Neural cell (in vitro differentiated cells): ENCODE data around the gene NTNG1. TPM values are rescaled to one million over a fixed set of nuclear protein-coding genes. Genes with fewer than 3 reads are reported as not detected.

Experiments
- H2AFZ ChIP-seq: fragments of 200-600, 300-800 bp; sonication (generic), shearing (Covaris generic); 2 replicates; pipeline ENCODE4 v1.6.0; 2014; ENCODE audit warnings: low read depth, mild to moderate bottlenecking, antibody characterized with exemption, low read length, moderate library complexity
- H3F3A ChIP-seq: fragments of 200-600 bp; shearing (Covaris generic); 2 replicates; pipeline ENCODE4 v1.6.1; 2016; ENCODE audit warnings: mild to moderate bottlenecking, moderate library complexity, mixed read lengths, antibody characterized with exemption, low read length; ENCODE audit not compliant: insufficient read depth, poor library complexity, severe bottlenecking
- H3K27ac ChIP-seq: fragments of 200-600, 300-800 bp; sonication (generic), shearing (Covaris generic); 2 replicates; pipeline ENCODE4 v1.5.1; 2014; ENCODE audit warnings: mild to moderate bottlenecking, low read length, moderate library complexity
- H3K27me3 ChIP-seq: fragments of 300-800, 200-600 bp; sonication (generic), shearing (Covaris generic); 2 replicates; pipeline ENCODE4 v1.6.0; 2014; ENCODE audit warnings: mild to moderate bottlenecking, low read depth, low read length, moderate library complexity; ENCODE audit not compliant: insufficient read depth
- H3K36me3 ChIP-seq: fragments of 300-800, 200-600 bp; sonication (generic), shearing (Covaris generic); 2 replicates; pipeline ENCODE4 v1.5.1; 2014; ENCODE audit warnings: mild to moderate bottlenecking, antibody characterized with exemption, low read length, moderate library complexity; ENCODE audit not compliant: insufficient read depth
- H3K4me2 ChIP-seq: fragments of 300-800, 200-600 bp; sonication (generic), shearing (Covaris generic); 2 replicates; pipeline ENCODE4 v1.6.0; 2014; ENCODE audit warnings: mild to moderate bottlenecking, low read length
- H3K4me3 ChIP-seq: fragments of 300-800, 200-600 bp; sonication (generic), shearing (Covaris generic); 2 replicates; pipeline ENCODE4 v1.5.1; 2014; ENCODE audit warnings: mild to moderate bottlenecking, low read length, moderate library complexity
- H3K79me2 ChIP-seq: fragments of 200-600 bp; shearing (Covaris generic); replicated peaks from 2 replicates; pipeline ENCODE4 v1.6.0; 2014; ENCODE audit warnings: mild to moderate bottlenecking, low read length, moderate library complexity; ENCODE audit not compliant: insufficient read depth
- H3K9ac ChIP-seq: fragments of 300-800, 200-600 bp; sonication (generic), shearing (Covaris generic); 2 replicates; pipeline ENCODE4 v1.6.1; 2016; ENCODE audit warnings: mild to moderate bottlenecking, low read length, mixed read lengths
- H3K9me2 ChIP-seq: fragments of 200-600 bp; shearing (Covaris generic); 2 replicates; pipeline ENCODE4 v1.6.1; 2016; ENCODE audit warnings: mild to moderate bottlenecking, low read length, mixed read lengths; ENCODE audit not compliant: insufficient read depth
- H3K9me3 ChIP-seq: fragments of 200-600, 300-800 bp; sonication (generic), shearing (Covaris generic); 2 replicates; pipeline ENCODE4 v1.6.1; 2016; ENCODE audit warnings: mild to moderate bottlenecking, mixed run types, low read length, moderate library complexity, mixed read lengths
- H4K20me1 ChIP-seq: fragments of 200-600 bp; shearing (Covaris generic); 2 replicates; pipeline ENCODE4 v1.6.1; 2016; ENCODE audit warnings: mild to moderate bottlenecking, mixed run types; ENCODE audit not compliant: insufficient read depth
- EP300 ChIP-seq: fragments of 450-650 bp; conservative IDR thresholded peaks from 2 replicates; pipeline ENCODE4 v1.6.1; 2014; ENCODE audit warnings: antibody characterized with exemption, mild to moderate bottlenecking, moderate library complexity; ENCODE audit not compliant: poor library complexity, severe bottlenecking
- EZH2 ChIP-seq: fragments of 200-600, 300-800 bp; shearing (Covaris generic), sonication (generic); IDR thresholded peaks from 2 replicates; pipeline ENCODE4 v1.6.1; 2014; ENCODE audit warnings: antibody characterized with exemption, low read length, borderline replicate concordance, mild to moderate bottlenecking; ENCODE audit not compliant: insufficient read depth, poor library complexity, severe bottlenecking
- MXI1 ChIP-seq: fragments of 450-650 bp; conservative IDR thresholded peaks from 2 replicates; pipeline ENCODE4 v1.6.1; 2014; ENCODE audit warnings: antibody characterized with exemption, mild to moderate bottlenecking; ENCODE audit not compliant: poor library complexity, severe bottlenecking
- POLR2AphosphoS5 ChIP-seq: IDR thresholded peaks from 2 replicates; pipeline ENCODE4 v1.6.1; 2012
- RAD21 ChIP-seq: fragments of 450-650 bp; conservative IDR thresholded peaks from 2 replicates; pipeline ENCODE4 v1.6.1; 2014; ENCODE audit warnings: antibody characterized with exemption, mild to moderate bottlenecking, moderate library complexity
- REST ChIP-seq: IDR thresholded peaks from 2 replicates; pipeline ENCODE4 v1.6.1; 2012; ENCODE audit warnings: borderline replicate concordance
- SMC3 ChIP-seq: fragments of 450-650 bp; conservative IDR thresholded peaks from 2 replicates; pipeline ENCODE4 v1.6.1; 2014; ENCODE audit warnings: antibody characterized with exemption, mild to moderate bottlenecking, moderate library complexity; ENCODE audit not compliant: poor library complexity
- TAF1 ChIP-seq: IDR thresholded peaks from 2 replicates; pipeline ENCODE4 v1.6.1; 2012; ENCODE audit warnings: low read depth
- polyA plus RNA-seq: library from polyadenylated mRNA; depleted of rRNA; stranded (reverse); fragments of >200 nt; gene quantifications from 2 replicates; pipeline ENCODE4 v1.2.3, GENCODE V29; 2014
- TF ChIP-seq, protein P1 (sequence below): fragments of 450-650 bp; IDR thresholded peaks from 2 replicates; pipeline ENCODE4 v1.5.1; 2014; ENCODE audit warnings: antibody characterized with exemption, mild to moderate bottlenecking, moderate library complexity; ENCODE audit not compliant: poor library complexity, severe bottlenecking

The NTNG1 gene
- polyA plus RNA-seq, 1 donor from 2014 or later = not detected

- Histone ChIP-seq H2AFZ (no peak overlapping the region), H3K4me3 (no peak overlapping the region), H3K79me2 (no peaks in the 10 kb centered on the region), H3F3A (no peaks in the 10 kb centered on the region), H3K27ac (no peak overlapping the region), H3K9ac (no peak overlapping the region), H3K36me3 (no peaks in the 10 kb centered on the region), H3K9me2 (no peaks in the 10 kb centered on the region), H3K27me3 (no peaks in the 10 kb centered on the region), H4K20me1 (no peaks in the 10 kb centered on the region), H3K9me3 (no peaks in the 10 kb centered on the region), H3K4me2 (no peak overlapping the region)
- TF ChIP-seq EZH2 (no peak), SMC3 (no peak), POLR2AphosphoS5 (no peak), TAF1 (no peak), EP300 (no peak), RAD21 (no peak), REST (no peak), MXI1 (no peak)
- TF ChIP-seq, protein P1, sequence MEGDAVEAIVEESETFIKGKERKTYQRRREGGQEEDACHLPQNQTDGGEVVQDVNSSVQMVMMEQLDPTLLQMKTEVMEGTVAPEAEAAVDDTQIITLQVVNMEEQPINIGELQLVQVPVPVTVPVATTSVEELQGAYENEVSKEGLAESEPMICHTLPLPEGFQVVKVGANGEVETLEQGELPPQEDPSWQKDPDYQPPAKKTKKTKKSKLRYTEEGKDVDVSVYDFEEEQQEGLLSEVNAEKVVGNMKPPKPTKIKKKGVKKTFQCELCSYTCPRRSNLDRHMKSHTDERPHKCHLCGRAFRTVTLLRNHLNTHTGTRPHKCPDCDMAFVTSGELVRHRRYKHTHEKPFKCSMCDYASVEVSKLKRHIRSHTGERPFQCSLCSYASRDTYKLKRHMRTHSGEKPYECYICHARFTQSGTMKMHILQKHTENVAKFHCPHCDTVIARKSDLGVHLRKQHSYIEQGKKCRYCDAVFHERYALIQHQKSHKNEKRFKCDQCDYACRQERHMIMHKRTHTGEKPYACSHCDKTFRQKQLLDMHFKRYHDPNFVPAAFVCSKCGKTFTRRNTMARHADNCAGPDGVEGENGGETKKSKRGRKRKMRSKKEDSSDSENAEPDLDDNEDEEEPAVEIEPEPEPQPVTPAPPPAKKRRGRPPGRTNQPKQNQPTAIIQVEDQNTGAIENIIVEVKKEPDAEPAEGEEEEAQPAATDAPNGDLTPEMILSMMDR = no peak
Measured at GRCh38 chr1:107363154-107363553, 222.3 kb downstream of the NTNG1 start.

- H3K27me3 ChIP-seq = no peaks in the 10 kb centered on the region
- peak overlapping the region; percentile 6 for H3K9ac ChIP-seq
- H2AFZ ChIP-seq = no peak overlapping the region
- H3K4me2 ChIP-seq = peak overlapping the region; percentile 49
- H3K4me3 ChIP-seq = peak overlapping the region; percentile 36
- no peak for TF ChIP-seq SMC3
- TF ChIP-seq EZH2 = no peak
- no peak for TF ChIP-seq MXI1
- TF ChIP-seq, protein P1 = no peak
- TF ChIP-seq TAF1 = no peak
- peak; percentile 78 for TF ChIP-seq EP300
- peak; percentile 19 for TF ChIP-seq RAD21
- TF ChIP-seq REST = peak; percentile 79
- TF ChIP-seq POLR2AphosphoS5 = peak; percentile 93
- peak overlapping the region; percentile 54 for H3K27ac ChIP-seq
- no peaks in the 10 kb centered on the region for H3F3A ChIP-seq
- no peaks in the 10 kb centered on the region for H3K9me2 ChIP-seq
- H3K36me3 ChIP-seq = no peaks in the 10 kb centered on the region
- no peaks in the 10 kb centered on the region for H3K9me3 ChIP-seq
- no peaks in the 10 kb centered on the region for H4K20me1 ChIP-seq
- H3K79me2 ChIP-seq = no peaks in the 10 kb centered on the region
Measured at GRCh38 chr1:107365527-107366240, 224.8 kb downstream of the NTNG1 start.
